HG03460 (cell line): Measurements from ENCODE around the gene PDK3.

Source experiments
- ATAC-seq: cut with Tn5 transposase; IDR thresholded peaks from one replicate; pipeline ENCODE4 v1.9.1; 2021; ENCODE audit not compliant: unreplicated experiment

The PDK3 gene

GRCh38 chrX:24480400-24480865 is 15.3 kb downstream of the PDK3 start:
- peak; percentile 44 for ATAC-seq

GRCh38 chrX:24482823-24483415 is 17.8 kb downstream of the PDK3 start:
- ATAC-seq, result no peak

- ATAC-seq, result no peak
Observed at GRCh38 chrX:24483596-24483995, 18.5 kb downstream of the PDK3 start.

DNA sequence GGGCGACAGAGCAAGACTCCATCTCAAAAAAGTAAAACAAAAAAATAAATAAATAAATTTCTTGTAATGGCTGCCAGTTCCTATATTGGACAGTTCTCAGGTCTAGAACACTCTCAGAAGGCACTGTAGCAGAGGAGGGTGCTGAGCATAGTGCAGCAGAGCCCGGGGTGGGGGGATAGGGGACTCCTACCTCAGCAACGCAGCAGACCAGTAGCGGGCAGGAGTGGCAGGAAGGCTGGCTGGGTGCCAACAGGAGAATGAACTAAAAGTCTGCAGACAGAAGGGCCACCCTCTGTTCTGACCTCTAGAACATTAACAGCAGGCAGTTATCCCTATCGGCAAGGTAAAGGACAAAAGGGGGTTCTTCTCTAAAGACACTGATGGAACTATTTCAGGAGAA is 20.2 kb downstream of the PDK3 start:
- no peak for ATAC-seq

DNA sequence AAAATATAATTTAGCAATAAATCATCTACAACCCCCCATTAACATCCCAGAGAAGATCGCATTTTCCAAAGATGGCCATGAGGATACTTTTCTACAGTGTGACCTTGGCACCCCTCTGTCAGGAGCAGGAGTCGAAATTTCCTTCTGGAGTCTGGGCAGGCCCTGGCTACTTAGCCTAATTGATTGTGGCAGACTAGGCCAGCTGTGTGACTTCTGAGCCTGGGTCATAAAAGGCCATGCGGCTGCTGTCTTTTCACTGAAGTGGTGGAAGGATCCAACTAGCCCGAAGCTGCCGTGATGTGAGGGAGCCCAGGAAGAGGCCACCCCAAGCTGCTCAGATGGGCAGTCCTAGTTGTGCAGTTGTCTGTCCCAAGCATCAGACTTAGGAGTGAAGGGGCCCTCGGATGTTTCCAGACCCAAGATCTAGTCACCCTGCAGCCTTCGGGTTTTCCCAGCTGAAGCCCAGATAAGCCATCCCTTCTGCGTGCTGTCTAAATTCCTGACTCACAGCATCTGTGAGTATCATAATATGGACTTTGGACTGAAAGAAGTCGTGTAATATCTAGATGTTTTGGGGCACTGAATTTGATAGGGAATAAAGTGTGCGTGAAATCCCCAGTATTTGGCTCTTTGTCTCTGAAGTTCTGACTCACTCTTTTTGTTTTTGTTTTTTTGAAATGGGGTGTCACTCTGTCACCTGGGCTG is 21.0 kb downstream of the PDK3 start:
- ATAC-seq, result no peak

- no peak for ATAC-seq
Observed at GRCh38 chrX:24487571-24487970, 22.5 kb downstream of the PDK3 start.

GRCh38 chrX:24491741-24492140 is 26.7 kb downstream of the PDK3 start:
- ATAC-seq, result no peak

DNA sequence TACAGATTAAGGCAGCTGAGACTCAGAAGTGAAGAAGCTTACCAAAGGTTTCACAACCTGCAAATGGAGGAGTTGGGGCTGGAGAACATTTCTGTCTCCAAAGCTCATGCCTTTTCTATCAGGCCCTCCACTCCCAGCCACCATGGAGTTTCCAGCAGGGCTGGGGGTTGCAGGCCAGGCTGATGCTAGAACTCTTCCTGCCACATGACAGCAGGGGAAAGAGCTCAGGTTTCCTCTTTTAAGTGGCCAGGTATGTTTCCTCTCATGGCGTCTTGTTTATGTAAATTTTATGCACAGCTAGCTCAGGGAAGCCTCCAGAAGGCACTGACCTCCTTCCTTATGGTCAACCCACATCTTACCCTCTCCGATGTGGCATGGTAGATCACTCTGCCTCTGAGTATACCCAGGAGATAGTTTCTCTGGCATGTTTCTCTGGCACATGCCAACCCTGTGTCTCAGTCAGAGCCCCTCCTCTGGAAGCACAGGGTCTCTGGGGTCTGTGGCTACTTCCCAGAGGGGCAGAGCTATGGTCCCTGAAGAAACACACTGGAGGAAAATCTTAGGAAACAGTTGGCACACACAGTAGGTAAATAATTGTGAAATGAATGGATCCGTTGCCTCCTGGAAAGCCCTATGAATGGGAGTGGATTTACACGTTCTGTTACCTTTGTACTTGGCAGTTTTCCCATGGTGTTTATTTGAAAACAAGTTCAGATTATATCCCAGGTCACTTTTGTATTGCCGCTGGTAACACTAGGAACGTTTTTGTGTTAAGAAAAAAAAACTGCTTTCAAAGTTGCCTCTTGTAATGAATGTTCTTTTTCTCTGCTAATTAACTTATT is 28.9 kb downstream of the PDK3 start:
- ATAC-seq, result no peak

GRCh38 chrX:24494647-24495075 is 29.6 kb downstream of the PDK3 start:
- ATAC-seq, result no peak

DNA sequence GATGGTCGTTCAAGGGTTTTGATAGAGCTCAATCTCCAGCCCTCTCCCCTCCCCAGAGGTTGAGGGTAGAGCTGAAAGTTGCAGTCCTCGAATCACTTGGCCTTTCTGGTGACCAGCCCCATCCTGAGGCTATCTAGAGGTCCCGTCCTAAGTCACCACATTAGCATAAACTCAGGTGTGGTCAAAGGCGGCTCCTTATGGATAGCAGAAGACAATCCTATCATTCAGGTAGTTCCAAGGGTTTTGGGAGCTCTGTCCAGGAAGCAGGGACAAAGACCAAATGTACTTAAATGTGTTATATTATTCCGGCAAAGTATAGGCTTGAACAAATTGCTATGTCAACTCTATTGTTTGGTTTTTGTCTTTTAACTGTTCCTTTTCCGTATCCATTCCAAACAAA is 30.6 kb downstream of the PDK3 start:
- no peak for ATAC-seq

DNA sequence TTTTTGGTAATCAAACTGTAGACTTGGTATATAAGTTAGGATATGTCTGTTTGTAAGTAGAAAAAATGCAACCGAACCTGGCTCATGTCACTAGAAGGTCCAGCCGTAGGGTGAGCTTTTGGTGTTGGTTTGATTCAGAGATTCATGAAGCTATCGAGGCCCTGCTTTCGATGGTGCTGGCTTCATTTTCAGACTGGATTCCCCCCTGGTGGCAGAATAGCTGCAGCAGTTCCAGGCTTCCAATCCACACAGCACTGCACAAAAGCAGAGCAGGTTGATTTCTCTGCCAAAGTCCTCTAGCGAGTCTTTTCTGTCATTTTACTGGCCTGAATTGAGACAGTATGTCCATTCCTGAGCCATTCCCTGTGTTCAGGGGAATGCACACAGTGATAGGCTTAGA is 33.1 kb downstream of the PDK3 start:
- ATAC-seq, result no peak

DNA sequence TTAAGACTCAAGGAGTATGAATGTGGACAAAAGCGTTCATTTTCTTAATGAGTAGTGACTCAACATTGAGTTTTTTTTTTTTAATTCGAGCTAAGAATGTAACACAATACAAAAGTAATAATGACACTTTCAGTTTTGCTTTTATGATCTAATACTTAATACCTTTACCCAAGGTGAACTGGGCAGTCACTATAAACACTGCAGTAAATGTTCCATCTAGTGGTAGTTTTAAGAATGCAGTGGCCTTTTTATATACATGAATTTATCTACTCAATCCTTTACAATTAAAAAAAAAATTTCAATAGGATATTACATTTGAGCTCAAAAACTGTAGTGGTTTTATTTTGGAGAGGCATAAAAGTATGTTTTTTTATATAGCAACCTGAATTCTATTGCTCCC is 33.9 kb downstream of the PDK3 start:
- ATAC-seq, result peak; percentile 68

DNA sequence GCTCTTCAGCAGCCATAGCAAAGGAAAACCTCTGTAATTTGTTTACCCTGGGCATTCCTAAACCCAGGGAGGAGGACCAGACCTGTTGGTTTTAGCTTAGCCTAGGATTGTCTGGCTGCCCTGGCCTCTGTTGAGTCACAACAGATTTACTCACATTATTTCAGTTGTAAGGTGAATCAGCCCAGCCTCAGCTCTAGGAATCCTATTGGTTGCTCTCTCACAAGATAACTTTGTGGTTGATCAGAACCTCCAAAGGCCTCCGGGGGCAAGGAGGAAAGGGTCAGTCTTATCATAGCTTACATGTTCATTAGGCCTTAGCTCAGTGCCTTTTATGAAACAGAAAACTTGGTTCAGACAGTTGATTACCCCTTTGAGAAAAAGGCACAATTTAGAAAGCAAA is 41.0 kb downstream of the PDK3 start:
- peak; percentile 77 for ATAC-seq

GRCh38 chrX:24508375-24508774 is 43.3 kb downstream of the PDK3 start:
- no peak for ATAC-seq

- ATAC-seq, result peak; percentile 95
Observed at GRCh38 chrX:24513416-24513815, 48.3 kb downstream of the PDK3 start.

GRCh38 chrX:24515447-24515846 is 50.4 kb downstream of the PDK3 start:
- no peak for ATAC-seq

GRCh38 chrX:24520472-24520871 is 55.4 kb downstream of the PDK3 start:
- ATAC-seq, result no peak

- no peak for ATAC-seq
Observed at GRCh38 chrX:24525455-24525854, 60.4 kb downstream of the PDK3 start.

GRCh38 chrX:24526616-24527015 is 61.5 kb downstream of the PDK3 start:
- ATAC-seq, result no peak

DNA sequence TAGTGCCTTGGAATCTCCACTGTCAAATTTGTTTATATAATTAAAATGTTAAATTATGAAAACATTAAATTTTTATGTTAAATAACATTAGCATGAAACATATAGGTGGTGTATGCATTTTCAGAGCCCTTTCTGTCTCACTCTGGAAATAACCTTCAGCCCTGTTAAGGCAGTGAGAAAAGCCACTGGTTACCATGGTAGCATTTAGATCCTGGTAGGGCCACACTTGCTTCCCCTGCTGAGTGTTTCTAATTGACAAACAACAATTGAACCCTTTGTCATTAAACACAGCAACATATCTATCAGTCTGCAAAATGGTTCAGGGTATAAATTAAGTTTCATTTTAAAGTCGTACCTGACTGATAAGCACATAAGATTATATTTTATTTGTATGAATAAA is 63.5 kb downstream of the PDK3 start:
- no peak for ATAC-seq

DNA sequence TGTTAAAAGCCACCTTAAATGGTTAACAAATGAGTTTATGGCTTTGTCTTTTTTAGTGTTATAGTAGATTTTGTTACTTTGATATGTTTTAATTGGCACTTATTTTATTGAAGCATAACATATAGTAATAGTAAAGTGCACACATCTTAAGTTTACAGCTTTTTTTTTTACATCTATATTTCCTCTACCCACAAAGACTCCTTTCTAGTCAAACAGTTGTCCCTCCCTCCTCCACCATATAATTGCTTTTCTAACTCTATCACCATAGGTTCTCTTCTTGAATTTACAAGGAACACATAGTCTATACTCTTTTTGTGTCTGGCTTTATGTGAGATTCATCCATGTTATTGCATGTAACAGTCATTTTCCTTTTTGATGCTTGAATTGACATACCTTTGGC is 71.5 kb downstream of the PDK3 start:
- no peak for ATAC-seq

DNA sequence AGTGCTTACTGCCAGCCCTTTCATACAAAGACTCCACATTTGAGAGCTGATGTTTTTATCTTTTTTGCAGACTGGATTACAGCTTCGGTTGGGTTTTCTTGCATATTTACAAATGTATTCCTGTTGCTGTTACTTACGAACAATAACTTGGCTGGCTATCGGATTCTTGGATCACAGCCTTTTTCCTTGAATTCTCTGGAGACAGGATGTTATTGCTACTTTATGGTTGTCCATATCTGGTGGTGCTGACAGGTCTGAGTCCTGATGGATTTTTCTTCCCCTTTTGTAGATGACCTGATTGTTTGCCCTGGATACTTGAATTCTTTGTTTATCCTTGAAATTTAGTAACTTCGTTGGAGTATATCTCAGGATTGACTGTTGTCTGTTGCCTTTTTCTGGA is 77.7 kb downstream of the PDK3 start:
- no peak for ATAC-seq
